HepG2 (cell line): ENCODE measurements around the gene RNASE9. TPM values are rescaled to one million over a fixed set of nuclear protein-coding genes. Genes with fewer than 3 reads are reported as not detected.

Experiments
- ATF7 ChIP-seq, 2 experiments: fragments of 450-650 bp in 1 of 2; sonication (generic) in 1 of 2; formaldehyde crosslinking in 1 of 2; IDR thresholded peaks; 2 replicates each; pipeline versions ENCODE4 v1.4.0 to v1.6.1; 2016 to 2020; ENCODE audit warnings: antibody characterized with exemption in 1 of 2, mild to moderate bottlenecking in 1 of 2, missing genetic modification reagents in 1 of 2
- CTCF ChIP-seq: sonication (generic); formaldehyde crosslinking; IDR thresholded peaks from 2 replicates; pipeline ENCODE4 v1.5.0; 2020; ENCODE audit warnings: mild to moderate bottlenecking, missing genetic modification reagents, moderate library complexity
- EP300 ChIP-seq, 3 experiments: sonication (generic) in 1 of 3; formaldehyde crosslinking in 1 of 3; IDR thresholded peaks; 2 replicates each; pipeline versions ENCODE4 v1.5.1 to v1.6.1; 2011 to 2020; ENCODE audit warnings: low read depth in 2 of 3, low read length in 2 of 3, borderline replicate concordance in 1 of 3, improper control_type of control experiment in 1 of 3, mild to moderate bottlenecking in 1 of 3, missing genetic modification reagents in 1 of 3, moderate library complexity in 1 of 3
- ETV6 ChIP-seq: sonication (generic); formaldehyde crosslinking; conservative IDR thresholded peaks from 2 replicates; pipeline ENCODE4 v1.4.0; 2020; ENCODE audit warnings: missing genetic modification reagents
- GMEB1 ChIP-seq: sonication (generic); formaldehyde crosslinking; IDR thresholded peaks from 2 replicates; pipeline ENCODE4 v1.5.1; 2020; ENCODE audit warnings: missing genetic modification reagents, mild to moderate bottlenecking, borderline replicate concordance
- IRF9 ChIP-seq: sonication (generic); formaldehyde crosslinking; IDR thresholded peaks from 2 replicates; pipeline ENCODE4 v1.8.0; 2022; ENCODE audit warnings: missing genetic modification reagents, mild to moderate bottlenecking, borderline replicate concordance
- KMT2A ChIP-seq: sonication (generic); formaldehyde crosslinking; IDR thresholded peaks from 2 replicates; pipeline ENCODE4 v1.4.0; 2020; ENCODE audit warnings: missing genetic modification reagents
- NR3C1 ChIP-seq: sonication (generic); formaldehyde crosslinking; IDR thresholded peaks from 2 replicates; pipeline ENCODE4 v1.4.0; 2020; ENCODE audit warnings: missing genetic modification reagents
- SP4 ChIP-seq: sonication (generic); formaldehyde crosslinking; IDR thresholded peaks from 2 replicates; pipeline ENCODE4 v1.8.1; 2023; ENCODE audit warnings: mild to moderate bottlenecking, missing genetic modification reagents
- ZNF142 ChIP-seq: sonication (generic); formaldehyde crosslinking; IDR thresholded peaks from 2 replicates; pipeline ENCODE4 v1.4.0; 2020; ENCODE audit warnings: missing genetic modification reagents
- ZNF292 ChIP-seq: sonication (generic); formaldehyde crosslinking; IDR thresholded peaks from 2 replicates; pipeline ENCODE4 v1.8.1; 2022; ENCODE audit warnings: mild to moderate bottlenecking, low read depth, missing genetic modification reagents, borderline replicate concordance
- ZNF644 ChIP-seq: IDR thresholded peaks from 2 replicates; pipeline ENCODE4 v1.6.1; 2016; ENCODE audit warnings: low read depth
- polyA plus RNA-seq, 8 experiments: library from polyadenylated mRNA; depleted of rRNA in 3 of 8; stranded (reverse) in 7 of 8; unstranded in 1 of 8; fragments of >200 nt; fragmentation: Illumina TruSeq in 4 of 8; extraction: Trizol in 4 of 8; gene quantifications; 2 replicates each; pipeline versions ENCODE4 v1.2.1 to v1.2.3, GENCODE V29; 2011 to 2016; ENCODE audit warnings: low read depth in 4 of 8, missing spikeins in 1 of 8, mixed read lengths in 1 of 8; ENCODE audit not compliant: insufficient read depth in 1 of 8
- total RNA-seq, 5 experiments: library from RNA; depleted of rRNA; stranded (reverse); fragments of >200 nt; fragmentation: Illumina TruSeq; extraction: Trizol; gene quantifications; 2 replicates each; pipeline ENCODE4 v1.2.3, GENCODE V29; 2016; ENCODE audit warnings: low read depth in 1 of 5

Gene RNASE9
- total and polyA plus RNA-seq, 2 of the 13 experiments (the other 11 are each of a cell fraction or from before 2014, with no cell fraction given), result not detected

DNA sequence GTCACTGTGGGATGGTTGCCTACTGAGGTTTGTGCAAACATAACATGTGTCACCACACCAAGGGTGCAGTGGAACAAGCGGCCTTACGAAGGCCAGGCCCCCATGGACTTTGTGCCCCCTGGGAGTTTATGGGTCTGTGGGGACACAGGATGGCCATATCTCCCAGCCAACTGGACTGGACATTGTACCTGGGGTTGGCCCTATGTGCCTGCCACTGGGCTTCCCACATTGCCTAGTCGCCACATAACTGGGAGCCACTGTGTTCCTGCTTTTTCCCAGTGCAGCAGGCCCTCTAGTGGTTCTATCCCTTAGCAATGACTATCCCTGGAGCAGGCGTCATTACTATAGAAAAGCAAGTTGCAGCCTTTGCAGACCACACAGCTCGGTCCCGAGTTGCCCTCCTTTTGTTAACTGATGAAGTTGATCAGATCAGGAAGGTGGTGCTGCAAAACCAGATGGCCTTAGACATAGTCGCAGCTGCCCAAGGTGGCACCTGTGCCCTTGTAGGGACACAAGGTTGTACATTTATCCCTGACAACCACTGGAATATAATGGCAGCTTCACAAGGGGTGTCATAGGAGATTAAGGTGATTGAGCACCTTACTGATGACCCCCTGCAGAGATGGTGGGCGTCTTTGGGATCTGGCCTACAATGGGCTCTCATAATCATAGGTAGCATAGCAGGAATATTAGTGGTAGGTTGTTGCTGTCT is 45.5 kb upstream of the RNASE9 start (continued):
- TF ChIP-seq GMEB1 (CRISPR knock-in tag) (peak; percentile 42; the same call in 1 of the 2 replicates), EP300 (IDR thresholded peaks at IDR 0.05; ENCODE audit: low read depth in 2 of 2, low read length in 2 of 2) (peak in 1 of 2 experiments; percentile 38; a peak in 1 of 4 replicates), EP300 (CRISPR knock-in tag; IDR thresholded peaks at IDR 0.05; ENCODE audit: borderline replicate concordance) (no peak), KMT2A (CRISPR knock-in tag) (no peak), IRF9 (CRISPR knock-in tag) (0 out of 2 replicates have a peak, but pooled peaks have one; percentile 30), ZNF292 (peak; percentile 28; the same call in 1 of the 2 replicates), ATF7 (IDR thresholded peaks at IDR 0.05) (no peak), ATF7 (CRISPR knock-in tag; IDR thresholded peaks at IDR 0.05) (no peak), NR3C1 (no peak), CTCF (CRISPR knock-in tag) (peak; percentile 95), ZNF142 (CRISPR knock-in tag) (peak; percentile 61; the same call in 1 of the 2 replicates), SP4 (peak; percentile 16; the same call in 1 of the 2 replicates), ZNF644 (CRISPR knock-in tag) (peak; percentile 93; the same call in 1 of the 2 replicates), ETV6 (no peak)
